Liver (tissue), 3 donors: ENCODE measurements around the gene TAB2.

ENCODE experiments used
- FOXA1 ChIP-seq: IDR thresholded peaks from 2 replicates; pipeline ENCODE4 v1.6.1; 2016; ENCODE audit warnings: antibody characterized with exemption
- GABPA ChIP-seq, 2 donors: IDR thresholded peaks in 1 of 2; conservative IDR thresholded peaks in 1 of 2; 2 replicates each; pipeline ENCODE4 v1.6.1; 2016; ENCODE audit warnings: antibody characterized with exemption in 2 of 2, mild to moderate bottlenecking in 1 of 2, moderate library complexity in 1 of 2
- HNF4G ChIP-seq: IDR thresholded peaks from 2 replicates; pipeline ENCODE4 v1.6.1; 2016; ENCODE audit warnings: antibody characterized with exemption
- JUND ChIP-seq, 2 donors: IDR thresholded peaks; 2 replicates each; pipeline ENCODE4 v1.6.1; 2016; ENCODE audit warnings: antibody characterized with exemption in 2 of 2
- RAD21 ChIP-seq, 2 donors: IDR thresholded peaks; 2 replicates each; pipeline ENCODE4 v1.6.1; 2016; ENCODE audit warnings: antibody characterized with exemption in 2 of 2, mild to moderate bottlenecking in 2 of 2
- TAF1 ChIP-seq: conservative IDR thresholded peaks from 2 replicates; pipeline ENCODE4 v1.6.1; 2016; ENCODE audit warnings: antibody characterized with exemption, mild to moderate bottlenecking
- YY1 ChIP-seq: IDR thresholded peaks from 2 replicates; pipeline ENCODE4 v1.6.1; 2016; ENCODE audit warnings: antibody characterized with exemption, mild to moderate bottlenecking
- TF ChIP-seq, protein P1 (sequence below): IDR thresholded peaks from 2 replicates; pipeline ENCODE4 v1.6.1; 2016; ENCODE audit warnings: antibody characterized with exemption, mild to moderate bottlenecking
- TF ChIP-seq, protein P2 (sequence below): fragments of 150-350 bp; IDR thresholded peaks from 2 replicates; pipeline ENCODE4 v1.5.1; 2017; ENCODE audit warnings: improper control_type of control experiment, low read depth, low read length; ENCODE audit not compliant: missing input control
- TF ChIP-seq, protein P3 (sequence below): IDR thresholded peaks from 2 replicates; pipeline ENCODE4 v1.6.1; 2016; ENCODE audit warnings: antibody characterized with exemption
- TF ChIP-seq, protein P4 (sequence below): IDR thresholded peaks from 2 replicates; pipeline ENCODE4 v1.6.1; 2016; ENCODE audit warnings: antibody characterized with exemption
- donor health status: healthy.
- donor health status: healthy.

DNA sequence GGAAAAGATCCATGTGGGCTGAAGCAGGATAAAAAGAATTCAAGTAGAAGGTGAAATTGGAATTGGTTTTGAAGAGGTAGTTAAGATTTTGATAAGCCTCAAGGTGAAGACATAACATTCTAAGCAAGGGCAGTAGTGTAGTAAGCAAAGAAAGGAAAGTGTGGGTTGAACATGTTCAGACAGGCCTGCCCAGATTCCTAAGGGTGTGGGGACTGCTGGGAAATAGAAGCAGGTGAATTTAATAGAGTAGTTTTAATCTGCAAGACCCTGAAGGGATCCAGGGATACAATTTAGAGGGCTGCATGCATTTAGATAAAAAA, 19.1 kb downstream of the TAB2 start:
- TF ChIP-seq RAD21 (IDR thresholded peaks at IDR 0.05) (no peak), TAF1 (no peak), FOXA1 (no peak), HNF4G (no peak), JUND (IDR thresholded peaks at IDR 0.05) (no peak), YY1 (no peak), GABPA (IDR thresholded peaks at IDR 0.05 in 1 of 2, conservative IDR thresholded peaks at IDR 0.05 in 1 of 2) (no peak)
- TF ChIP-seq, protein P1, sequence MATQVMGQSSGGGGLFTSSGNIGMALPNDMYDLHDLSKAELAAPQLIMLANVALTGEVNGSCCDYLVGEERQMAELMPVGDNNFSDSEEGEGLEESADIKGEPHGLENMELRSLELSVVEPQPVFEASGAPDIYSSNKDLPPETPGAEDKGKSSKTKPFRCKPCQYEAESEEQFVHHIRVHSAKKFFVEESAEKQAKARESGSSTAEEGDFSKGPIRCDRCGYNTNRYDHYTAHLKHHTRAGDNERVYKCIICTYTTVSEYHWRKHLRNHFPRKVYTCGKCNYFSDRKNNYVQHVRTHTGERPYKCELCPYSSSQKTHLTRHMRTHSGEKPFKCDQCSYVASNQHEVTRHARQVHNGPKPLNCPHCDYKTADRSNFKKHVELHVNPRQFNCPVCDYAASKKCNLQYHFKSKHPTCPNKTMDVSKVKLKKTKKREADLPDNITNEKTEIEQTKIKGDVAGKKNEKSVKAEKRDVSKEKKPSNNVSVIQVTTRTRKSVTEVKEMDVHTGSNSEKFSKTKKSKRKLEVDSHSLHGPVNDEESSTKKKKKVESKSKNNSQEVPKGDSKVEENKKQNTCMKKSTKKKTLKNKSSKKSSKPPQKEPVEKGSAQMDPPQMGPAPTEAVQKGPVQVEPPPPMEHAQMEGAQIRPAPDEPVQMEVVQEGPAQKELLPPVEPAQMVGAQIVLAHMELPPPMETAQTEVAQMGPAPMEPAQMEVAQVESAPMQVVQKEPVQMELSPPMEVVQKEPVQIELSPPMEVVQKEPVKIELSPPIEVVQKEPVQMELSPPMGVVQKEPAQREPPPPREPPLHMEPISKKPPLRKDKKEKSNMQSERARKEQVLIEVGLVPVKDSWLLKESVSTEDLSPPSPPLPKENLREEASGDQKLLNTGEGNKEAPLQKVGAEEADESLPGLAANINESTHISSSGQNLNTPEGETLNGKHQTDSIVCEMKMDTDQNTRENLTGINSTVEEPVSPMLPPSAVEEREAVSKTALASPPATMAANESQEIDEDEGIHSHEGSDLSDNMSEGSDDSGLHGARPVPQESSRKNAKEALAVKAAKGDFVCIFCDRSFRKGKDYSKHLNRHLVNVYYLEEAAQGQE: no peak
- TF ChIP-seq, protein P2, sequence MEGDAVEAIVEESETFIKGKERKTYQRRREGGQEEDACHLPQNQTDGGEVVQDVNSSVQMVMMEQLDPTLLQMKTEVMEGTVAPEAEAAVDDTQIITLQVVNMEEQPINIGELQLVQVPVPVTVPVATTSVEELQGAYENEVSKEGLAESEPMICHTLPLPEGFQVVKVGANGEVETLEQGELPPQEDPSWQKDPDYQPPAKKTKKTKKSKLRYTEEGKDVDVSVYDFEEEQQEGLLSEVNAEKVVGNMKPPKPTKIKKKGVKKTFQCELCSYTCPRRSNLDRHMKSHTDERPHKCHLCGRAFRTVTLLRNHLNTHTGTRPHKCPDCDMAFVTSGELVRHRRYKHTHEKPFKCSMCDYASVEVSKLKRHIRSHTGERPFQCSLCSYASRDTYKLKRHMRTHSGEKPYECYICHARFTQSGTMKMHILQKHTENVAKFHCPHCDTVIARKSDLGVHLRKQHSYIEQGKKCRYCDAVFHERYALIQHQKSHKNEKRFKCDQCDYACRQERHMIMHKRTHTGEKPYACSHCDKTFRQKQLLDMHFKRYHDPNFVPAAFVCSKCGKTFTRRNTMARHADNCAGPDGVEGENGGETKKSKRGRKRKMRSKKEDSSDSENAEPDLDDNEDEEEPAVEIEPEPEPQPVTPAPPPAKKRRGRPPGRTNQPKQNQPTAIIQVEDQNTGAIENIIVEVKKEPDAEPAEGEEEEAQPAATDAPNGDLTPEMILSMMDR: no peak
- TF ChIP-seq, protein P3, sequence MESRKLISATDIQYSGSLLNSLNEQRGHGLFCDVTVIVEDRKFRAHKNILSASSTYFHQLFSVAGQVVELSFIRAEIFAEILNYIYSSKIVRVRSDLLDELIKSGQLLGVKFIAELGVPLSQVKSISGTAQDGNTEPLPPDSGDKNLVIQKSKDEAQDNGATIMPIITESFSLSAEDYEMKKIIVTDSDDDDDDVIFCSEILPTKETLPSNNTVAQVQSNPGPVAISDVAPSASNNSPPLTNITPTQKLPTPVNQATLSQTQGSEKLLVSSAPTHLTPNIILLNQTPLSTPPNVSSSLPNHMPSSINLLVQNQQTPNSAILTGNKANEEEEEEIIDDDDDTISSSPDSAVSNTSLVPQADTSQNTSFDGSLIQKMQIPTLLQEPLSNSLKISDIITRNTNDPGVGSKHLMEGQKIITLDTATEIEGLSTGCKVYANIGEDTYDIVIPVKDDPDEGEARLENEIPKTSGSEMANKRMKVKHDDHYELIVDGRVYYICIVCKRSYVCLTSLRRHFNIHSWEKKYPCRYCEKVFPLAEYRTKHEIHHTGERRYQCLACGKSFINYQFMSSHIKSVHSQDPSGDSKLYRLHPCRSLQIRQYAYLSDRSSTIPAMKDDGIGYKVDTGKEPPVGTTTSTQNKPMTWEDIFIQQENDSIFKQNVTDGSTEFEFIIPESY: no peak
- TF ChIP-seq, protein P4, sequence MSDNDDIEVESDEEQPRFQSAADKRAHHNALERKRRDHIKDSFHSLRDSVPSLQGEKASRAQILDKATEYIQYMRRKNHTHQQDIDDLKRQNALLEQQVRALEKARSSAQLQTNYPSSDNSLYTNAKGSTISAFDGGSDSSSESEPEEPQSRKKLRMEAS: no peak
